Cardiac muscle cell (in vitro differentiated cells and primary cell): ENCODE data around the gene ATP8A2. TPM values are rescaled to one million over a fixed set of nuclear protein-coding genes. Genes with fewer than 3 reads are reported as not detected.

ENCODE experiments used
- DNase-seq, 2 donors: peaks; one replicate each; pipeline versions ENCODE4 v3.0.0 to v3.0.0-alpha.2; 2010 to 2017; ENCODE audit warnings: low read depth in 1 of 2, low spot score in 1 of 2
- H3K27ac ChIP-seq: fragments of 200-600 bp; sonication (generic); 2 replicates; pipeline ENCODE4 v1.5.1; 2016
- H3K27me3 ChIP-seq: fragments of 200-600 bp; sonication (generic); 2 replicates; pipeline ENCODE4 v1.6.0; 2016; ENCODE audit warnings: control low read depth
- H3K36me3 ChIP-seq: fragments of 200-600 bp; sonication (generic); 2 replicates; pipeline ENCODE4 v1.5.1; 2016; ENCODE audit warnings: control low read depth
- H3K4me1 ChIP-seq: fragments of 200-600 bp; sonication (generic); 2 replicates; pipeline ENCODE4 v1.8.1; 2017; ENCODE audit warnings: low read depth, mild to moderate bottlenecking, mixed run types
- H3K4me3 ChIP-seq: fragments of 200-600 bp; sonication (generic); 2 replicates; pipeline ENCODE4 v1.5.1; 2016; ENCODE audit warnings: mild to moderate bottlenecking
- H3K9me3 ChIP-seq: fragments of 200-600 bp; sonication (generic); 2 replicates; pipeline ENCODE4 v1.5.1; 2017; ENCODE audit warnings: low read depth, mild to moderate bottlenecking, control low read depth
- CTCF ChIP-seq: IDR thresholded peaks from 2 replicates; pipeline ENCODE4 v1.5.1; 2012; ENCODE audit warnings: low read depth, mild to moderate bottlenecking, low read length
- polyA plus RNA-seq: library from polyadenylated mRNA; unstranded; fragments of >200 nt; fragmentation: Nextera tagmentation; extraction: Ambion mirVana; gene quantifications from 2 replicates; pipeline ENCODE4 v1.2.1, GENCODE V29; 2016
- total RNA-seq: library from RNA; depleted of rRNA; stranded (reverse); fragments of >200 nt; gene quantifications from 2 replicates; pipeline ENCODE4 v1.2.3, GENCODE V29; 2016

The ATP8A2 gene
- total and polyA plus RNA-seq, 2 experiments from 2014 or later: 0.86 to 0.89 TPM

DNA sequence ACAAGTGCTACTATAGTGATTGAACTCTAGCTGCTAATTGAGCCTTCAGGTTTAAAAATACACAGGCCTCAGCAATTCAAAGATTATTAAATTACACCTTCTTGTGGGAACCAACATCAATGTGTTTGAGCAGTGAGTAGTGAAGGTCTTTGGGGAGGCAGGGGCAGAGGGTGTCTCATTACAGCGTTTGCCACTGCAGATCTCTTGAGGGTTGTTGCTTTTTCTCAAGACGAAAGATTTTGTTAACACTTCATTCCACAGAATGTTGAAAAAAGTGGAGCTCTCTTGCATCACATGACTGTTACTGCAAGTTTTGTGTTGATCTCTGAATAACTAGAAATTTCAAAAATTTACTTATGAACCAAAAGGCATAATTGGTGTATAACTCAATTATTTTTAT is 253.6 kb downstream of the ATP8A2 start:
- Histone ChIP-seq H3K4me1 (no peaks in the 10 kb centered on the region), H3K27me3 (no peaks in the 10 kb centered on the region), H3K9me3 (no peaks in the 10 kb centered on the region), H3K36me3 (no peaks in the 10 kb centered on the region), H3K4me3 (no peak overlapping the region), H3K27ac (no peak overlapping the region)
- no peak for DNase-seq
- TF ChIP-seq CTCF: no peak

DNA sequence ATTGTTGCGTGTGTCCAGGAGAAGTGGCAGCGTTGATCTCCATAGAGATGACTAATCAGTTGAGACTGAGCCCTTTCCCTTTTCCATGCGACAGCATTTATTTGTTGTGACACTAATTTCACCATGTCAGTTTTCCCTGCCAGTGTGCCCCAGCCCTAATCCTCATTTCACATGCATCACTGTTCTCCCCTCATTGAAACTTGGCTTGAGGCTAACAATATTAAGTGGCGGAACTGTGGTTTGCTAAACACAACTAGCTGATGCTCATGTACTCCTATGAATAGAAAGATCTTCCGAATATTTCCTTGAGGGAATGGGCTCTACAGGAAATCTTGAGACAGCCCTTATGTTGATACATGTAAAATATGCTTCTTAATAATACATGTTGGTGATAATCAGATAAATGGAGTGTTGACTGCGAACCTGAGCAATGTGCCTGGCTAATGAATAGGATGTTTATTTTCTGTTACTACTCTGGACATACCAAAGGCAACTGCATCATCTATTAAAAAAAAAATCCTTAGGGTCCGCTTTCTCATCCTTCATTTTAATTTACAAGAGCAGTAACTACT is 258.6 kb downstream of the ATP8A2 start:
- DNase-seq: no peak
- Histone ChIP-seq H3K4me1 (no peaks in the 10 kb centered on the region), H3K27me3 (no peaks in the 10 kb centered on the region), H3K36me3 (no peaks in the 10 kb centered on the region), H3K4me3 (no peak overlapping the region), H3K27ac (no peak overlapping the region), H3K9me3 (no peaks in the 10 kb centered on the region)
- TF ChIP-seq CTCF: no peak

- Histone ChIP-seq H3K27me3 (no peaks in the 10 kb centered on the region), H3K36me3 (no peaks in the 10 kb centered on the region)
- TF ChIP-seq CTCF: no peak
Measured at GRCh38 chr13:25632166-25632888, 260.6 kb downstream of the ATP8A2 start.

GRCh38 chr13:25633093-25633492 is 261.3 kb downstream of the ATP8A2 start:
- Histone ChIP-seq H3K9me3 (no peaks in the 10 kb centered on the region), H3K4me1 (no peaks in the 10 kb centered on the region), H3K27me3 (no peaks in the 10 kb centered on the region), H3K36me3 (no peaks in the 10 kb centered on the region), H3K27ac (no peak overlapping the region), H3K4me3 (no peak overlapping the region)
- TF ChIP-seq CTCF: no peak
- DNase-seq: no peak

More at GRCh38 chr13:25632166-25632888, 260.6 kb downstream of the ATP8A2 start:
- no peak overlapping the region for H3K4me3 ChIP-seq
- no peak overlapping the region for H3K27ac ChIP-seq
- H3K4me1 ChIP-seq: no peaks in the 10 kb centered on the region
- no peaks in the 10 kb centered on the region for H3K9me3 ChIP-seq
- no peak for DNase-seq

DNA sequence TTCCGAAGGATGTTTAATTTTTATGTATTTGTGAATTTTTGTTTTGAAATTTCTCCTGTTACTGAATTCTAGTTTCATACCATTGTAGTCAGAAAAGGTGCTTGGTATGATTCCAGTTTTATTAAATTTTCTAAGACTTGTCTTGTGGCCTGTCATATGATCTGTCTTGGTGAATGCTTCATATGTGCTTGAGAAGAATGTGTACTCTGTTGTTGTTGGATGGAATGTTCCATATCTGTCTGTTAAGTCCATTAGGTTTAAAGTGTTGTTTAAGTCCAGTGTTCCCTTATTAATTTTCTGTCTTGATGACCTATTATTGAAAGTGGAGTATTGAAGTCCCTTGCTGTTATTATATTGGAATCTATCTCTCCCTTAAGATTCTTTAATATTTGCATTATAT is 273.9 kb downstream of the ATP8A2 start:
- no peaks in the 10 kb centered on the region for H3K9me3 ChIP-seq
- no peaks in the 10 kb centered on the region for H3K4me1 ChIP-seq
- DNase-seq: no peak
- H3K4me3 ChIP-seq: no peak overlapping the region
- no peak overlapping the region for H3K27ac ChIP-seq
- H3K27me3 ChIP-seq: no peaks in the 10 kb centered on the region
- no peaks in the 10 kb centered on the region for H3K36me3 ChIP-seq
- no peak for TF ChIP-seq CTCF
